NCI-H748 treated with DMSO at 0.1 percent for 48 hours (cell line): ENCODE data around the gene HLA-DMA.

Experiments
- DNase-seq: peaks from one replicate; lab custom pipeline; 2025; lab: John Stamatoyannopoulos, UW

The HLA-DMA gene

GRCh38 chr6:32974541-32975308 lies 21.8 kb upstream of the HLA-DMA start:
- DNase-seq = no peak

- DNase-seq = no peak
Measured at GRCh38 chr6:32974016-32974333, 21.1 kb upstream of the HLA-DMA start.

- peak; percentile 71 for DNase-seq
Measured at GRCh38 chr6:32973144-32974015, 20.5 kb upstream of the HLA-DMA start.

- peak; percentile 74 for DNase-seq
Measured at GRCh38 chr6:32972353-32973143, 19.7 kb upstream of the HLA-DMA start.

- DNase-seq = peak; percentile 100
Measured at GRCh38 chr6:32971581-32972352, 18.9 kb upstream of the HLA-DMA start.

- DNase-seq = no peak
Measured at GRCh38 chr6:32971242-32971580, 18.3 kb upstream of the HLA-DMA start.

- DNase-seq = peak; percentile 67
Measured at GRCh38 chr6:32970413-32971241, 17.7 kb upstream of the HLA-DMA start.

GRCh38 chr6:32969685-32970412 lies 17.0 kb upstream of the HLA-DMA start:
- peak; percentile 77 for DNase-seq

- DNase-seq = peak; percentile 67
Measured at GRCh38 chr6:32968867-32969684, 16.2 kb upstream of the HLA-DMA start.

- DNase-seq = peak; percentile 95
Measured at GRCh38 chr6:32968093-32968866, 15.4 kb upstream of the HLA-DMA start, which contains the start of gene BRD2. Gene BRD2, plus strand, starts transcription at chr6:32968594. Its CDS starts 4,305 bp downstream, at chr6:32972899.

- DNase-seq = peak; percentile 55
Measured at GRCh38 chr6:32967151-32968091, 14.5 kb upstream of the HLA-DMA start.

- no peak for DNase-seq
Measured at GRCh38 chr6:32964776-32965175, 11.9 kb upstream of the HLA-DMA start.

- DNase-seq = no peak
Measured at GRCh38 chr6:32963866-32964265, 11.0 kb upstream of the HLA-DMA start.

GRCh38 chr6:32962213-32962826 lies 9.4 kb upstream of the HLA-DMA start:
- no peak for DNase-seq

- no peak for DNase-seq
Measured at GRCh38 chr6:32960563-32960962, 7.7 kb upstream of the HLA-DMA start.

- DNase-seq = no peak
Measured at GRCh38 chr6:32956176-32956575, 3.3 kb upstream of the HLA-DMA start.
